GM12801 (cell line): ENCODE data around the gene ZNF268.

Source experiments
- TF ChIP-seq, protein P1 (sequence below): IDR thresholded peaks from one replicate; pipeline ENCODE4 v1.5.1; 2011; ENCODE audit warnings: control low read depth; ENCODE audit not compliant: insufficient read length; ENCODE audit errors: extremely low read depth

ZNF268 gene

GRCh38 chr12:133236556-133236955 lies 55.3 kb downstream of the ZNF268 start:
- TF ChIP-seq, protein P1, sequence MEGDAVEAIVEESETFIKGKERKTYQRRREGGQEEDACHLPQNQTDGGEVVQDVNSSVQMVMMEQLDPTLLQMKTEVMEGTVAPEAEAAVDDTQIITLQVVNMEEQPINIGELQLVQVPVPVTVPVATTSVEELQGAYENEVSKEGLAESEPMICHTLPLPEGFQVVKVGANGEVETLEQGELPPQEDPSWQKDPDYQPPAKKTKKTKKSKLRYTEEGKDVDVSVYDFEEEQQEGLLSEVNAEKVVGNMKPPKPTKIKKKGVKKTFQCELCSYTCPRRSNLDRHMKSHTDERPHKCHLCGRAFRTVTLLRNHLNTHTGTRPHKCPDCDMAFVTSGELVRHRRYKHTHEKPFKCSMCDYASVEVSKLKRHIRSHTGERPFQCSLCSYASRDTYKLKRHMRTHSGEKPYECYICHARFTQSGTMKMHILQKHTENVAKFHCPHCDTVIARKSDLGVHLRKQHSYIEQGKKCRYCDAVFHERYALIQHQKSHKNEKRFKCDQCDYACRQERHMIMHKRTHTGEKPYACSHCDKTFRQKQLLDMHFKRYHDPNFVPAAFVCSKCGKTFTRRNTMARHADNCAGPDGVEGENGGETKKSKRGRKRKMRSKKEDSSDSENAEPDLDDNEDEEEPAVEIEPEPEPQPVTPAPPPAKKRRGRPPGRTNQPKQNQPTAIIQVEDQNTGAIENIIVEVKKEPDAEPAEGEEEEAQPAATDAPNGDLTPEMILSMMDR = no peak

DNA sequence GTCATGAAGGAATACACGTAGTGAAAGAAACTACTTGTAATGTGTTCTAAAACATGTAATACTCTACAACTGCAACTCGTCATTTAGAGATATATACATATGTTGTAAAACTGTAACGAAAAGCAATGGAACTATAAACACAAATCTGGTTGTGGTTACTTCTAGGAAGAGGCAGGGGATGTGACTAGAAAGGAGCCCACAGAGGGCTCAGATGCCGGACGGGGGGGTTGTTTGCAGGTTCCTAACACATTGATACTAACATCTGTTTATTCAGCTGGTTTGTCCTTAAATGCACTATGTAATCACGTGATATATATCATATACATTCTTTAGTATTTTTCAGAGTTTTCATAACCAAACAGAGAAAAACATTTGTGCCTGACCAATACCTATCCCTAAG lies 70.4 kb downstream of the ZNF268 start:
- TF ChIP-seq, protein P1 = no peak

DNA sequence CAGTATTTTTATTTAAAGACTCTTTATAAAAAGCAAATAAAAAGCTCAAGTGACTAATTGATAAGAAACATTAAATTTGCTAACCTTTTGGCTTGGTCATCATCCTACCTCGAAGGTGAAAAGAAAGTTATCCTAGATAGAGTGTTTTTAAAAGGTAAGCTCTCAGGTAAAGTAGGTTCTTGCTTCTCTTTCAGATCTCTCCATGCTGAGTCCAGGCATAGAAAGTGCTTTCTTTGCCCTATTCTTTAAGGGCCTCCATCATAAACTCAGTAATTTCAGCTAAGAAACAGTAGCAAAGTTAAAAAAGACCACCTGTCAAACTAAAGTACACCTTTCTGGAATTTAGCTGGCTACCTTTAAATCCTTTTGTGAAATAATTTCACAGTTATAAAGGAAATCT lies 75.0 kb downstream of the ZNF268 start:
- TF ChIP-seq, protein P1 = no peak

DNA sequence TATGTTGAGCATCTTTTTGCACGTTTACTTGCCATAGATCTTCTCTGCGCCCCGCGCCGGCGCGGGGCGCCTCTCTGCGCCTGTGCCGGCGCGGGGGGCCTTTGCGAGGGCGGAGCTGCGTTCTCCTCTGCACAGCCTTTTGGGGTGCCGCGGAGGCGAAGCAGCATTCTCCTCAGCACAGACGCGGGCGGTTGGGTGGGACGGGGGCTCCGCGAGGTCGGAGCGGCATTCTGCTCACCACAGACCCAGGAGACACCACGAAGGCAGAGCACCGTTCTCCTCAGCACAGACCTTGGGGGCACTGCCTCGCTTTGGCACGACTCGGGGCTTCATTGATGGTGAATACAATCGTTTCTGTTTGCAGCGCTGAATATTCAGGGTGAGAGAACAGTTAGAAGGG lies 82.9 kb downstream of the ZNF268 start:
- TF ChIP-seq, protein P1 = no peak
